H1 (cell line): Measurements from ENCODE around the gene ELP5. TPM values are rescaled to one million over a fixed set of nuclear protein-coding genes. Genes with fewer than 3 reads are reported as not detected.

Experiments
- CTCF ChIA-PET: fragments of 300-600 bp; sonication (Branson Sonifier 250); formaldehyde crosslinking; loops from one replicate; lab custom pipeline; 2021; ENCODE audit not compliant: partially characterized antibody; lab: Charles Lee
- POLR2A ChIA-PET: fragments of 300-600 bp; sonication (Branson Sonifier 250); formaldehyde crosslinking; loops from one replicate; lab custom pipeline; 2021; ENCODE audit warnings: inconsistent platforms; ENCODE audit not compliant: partially characterized antibody; lab: Charles Lee
- DNase-seq, 2 experiments: peaks; one replicate each; pipeline versions ENCODE4 v3.0.0 to v3.0.0-alpha.2; 2010 to 2022; ENCODE audit warnings: low spot score in 2 of 2, low read depth in 1 of 2, mixed read lengths in 1 of 2
- FAIRE-seq: peaks from 2 replicates; lab custom pipeline; 2011; peaks lifted over from hg19 to GRCh38; lab: Jason Lieb, UNC
- H2AFZ ChIP-seq: 2 replicates; pipeline ENCODE4 v1.8.1; 2012; ENCODE audit warnings: low read length, inconsistent platforms
- H2AK5ac ChIP-seq: 2 replicates; pipeline ENCODE4 v1.6.1; 2013; ENCODE audit warnings: low read depth, low read length
- H2BK120ac ChIP-seq: replicated peaks from 2 replicates; pipeline ENCODE3; 2013; ENCODE audit warnings: low read depth, low read length, inconsistent platforms
- H2BK12ac ChIP-seq: 2 replicates; pipeline ENCODE4 v1.6.1; 2013; ENCODE audit warnings: low read depth, low read length
- H2BK15ac ChIP-seq: 2 replicates; pipeline ENCODE4 v1.6.1; 2013; ENCODE audit warnings: low read length
- H2BK20ac ChIP-seq: 2 replicates; pipeline ENCODE4 v1.6.1; 2013; ENCODE audit warnings: low read length
- H2BK5ac ChIP-seq: 2 replicates; pipeline ENCODE4 v1.6.1; 2013; ENCODE audit warnings: low read depth, low read length
- H3K14ac ChIP-seq: 2 replicates; pipeline ENCODE4 v1.6.1; 2013; ENCODE audit warnings: inconsistent platforms; ENCODE audit not compliant: insufficient read length
- H3K18ac ChIP-seq: 2 replicates; pipeline ENCODE4 v1.6.1; 2013; ENCODE audit warnings: low read length; ENCODE audit errors: extremely low read depth
- H3K23ac ChIP-seq: 2 replicates; pipeline ENCODE4 v1.6.1; 2013; ENCODE audit warnings: inconsistent platforms; ENCODE audit not compliant: insufficient read length
- H3K23me2 ChIP-seq: 2 replicates; pipeline ENCODE4 v1.6.1; 2013; ENCODE audit warnings: low read depth, low read length
- H3K27ac ChIP-seq: 2 replicates; pipeline ENCODE4 v1.6.1; 2011; ENCODE audit warnings: low read depth, low read length, inconsistent platforms
- H3K27me3 ChIP-seq, 4 experiments: replicated peaks in 1 of 4; 1 replicate in 1 of 4; 2 replicates in 3 of 4; pipeline versions ENCODE4 v1.6.1 to v1.8.1; 2011 to 2013; ENCODE audit warnings: low read length in 3 of 4, mild to moderate bottlenecking in 3 of 4, inconsistent platforms in 2 of 4, mixed read lengths in 2 of 4, moderate library complexity in 1 of 4; ENCODE audit not compliant: control insufficient read depth in 3 of 4, insufficient read depth in 3 of 4; ENCODE audit errors: extremely low read depth in 1 of 4
- H3K36me3 ChIP-seq, 4 experiments: 2 replicates each; pipeline versions ENCODE4 v1.6.1 to v1.8.1; 2011 to 2013; ENCODE audit warnings: mild to moderate bottlenecking in 4 of 4, low read length in 3 of 4, moderate library complexity in 2 of 4, control low read depth in 1 of 4, inconsistent platforms in 1 of 4; ENCODE audit not compliant: insufficient read depth in 4 of 4, control insufficient read depth in 2 of 4
- H3K4ac ChIP-seq: replicated peaks from 2 replicates; pipeline ENCODE3; 2013; ENCODE audit warnings: low read length, low read depth, mixed read lengths, inconsistent platforms; ENCODE audit not compliant: insufficient read length
- H3K4me1 ChIP-seq, 4 experiments: replicated peaks in 1 of 4; 1 replicate in 1 of 4; 2 replicates in 3 of 4; pipeline versions ENCODE4 v1.6.1 to v1.8.1; 2011 to 2013; ENCODE audit warnings: low read length in 3 of 4, inconsistent platforms in 2 of 4, mixed read lengths in 1 of 4; ENCODE audit not compliant: insufficient read depth in 4 of 4, control insufficient read depth in 3 of 4
- H3K4me2 ChIP-seq, 2 experiments: 2 replicates each; pipeline versions ENCODE4 v1.6.1 to v1.8.1; 2011 to 2013; ENCODE audit warnings: low read depth in 2 of 2, low read length in 2 of 2, control low read depth in 1 of 2, inconsistent platforms in 1 of 2, mild to moderate bottlenecking in 1 of 2; ENCODE audit not compliant: insufficient read depth in 1 of 2
- H3K4me3 ChIP-seq, 4 experiments: fragments of 200-600, 300-600 bp in 1 of 4; sonication (generic), shearing (Covaris generic), sonication (Bioruptor Twin) in 1 of 4; 2 replicates each; pipeline versions ENCODE4 v1.5.1 to v1.8.1; 2011 to 2016; ENCODE audit warnings: low read length in 4 of 4, low read depth in 3 of 4, control low read depth in 2 of 4, inconsistent platforms in 2 of 4, mild to moderate bottlenecking in 2 of 4, mixed read lengths in 1 of 4, moderate library complexity in 1 of 4; ENCODE audit not compliant: insufficient read depth in 2 of 4; ENCODE audit errors: extremely low read depth in 1 of 4
- H3K56ac ChIP-seq: replicated peaks from 2 replicates; pipeline ENCODE3; 2013; ENCODE audit warnings: low read depth, mild to moderate bottlenecking, mixed read lengths, low read length, inconsistent platforms; ENCODE audit not compliant: insufficient read length
- H3K79me1 ChIP-seq: 2 replicates; pipeline ENCODE4 v1.6.1; 2013; ENCODE audit warnings: low read depth, low read length, control low read depth
- H3K79me2 ChIP-seq, 2 experiments: 2 replicates each; pipeline versions ENCODE4 v1.6.1 to v1.8.1; 2012 to 2013; ENCODE audit warnings: low read length in 2 of 2, mild to moderate bottlenecking in 2 of 2, inconsistent platforms in 1 of 2; ENCODE audit not compliant: insufficient read depth in 2 of 2, control insufficient read depth in 1 of 2
- H3K9ac ChIP-seq, 4 experiments: replicated peaks in 1 of 4; 1 replicate in 1 of 4; 2 replicates in 3 of 4; pipeline versions ENCODE4 v1.6.1 to v1.8.1; 2011 to 2013; ENCODE audit warnings: low read depth in 3 of 4, low read length in 3 of 4, control low read depth in 2 of 4, mild to moderate bottlenecking in 2 of 4, moderate library complexity in 2 of 4, inconsistent platforms in 1 of 4; ENCODE audit errors: extremely low read depth in 1 of 4
- H3K9me3 ChIP-seq, 2 experiments: 2 replicates each; pipeline versions ENCODE4 v1.6.1 to v1.8.1; 2012 to 2013; ENCODE audit warnings: mild to moderate bottlenecking in 2 of 2, moderate library complexity in 2 of 2, control low read depth in 1 of 2, inconsistent platforms in 1 of 2, low read depth in 1 of 2, low read length in 1 of 2, mixed read lengths in 1 of 2; ENCODE audit not compliant: insufficient read depth in 2 of 2
- H4K20me1 ChIP-seq, 2 experiments: replicated peaks in 1 of 2; 2 replicates each; pipeline versions ENCODE3 to v1.8.1; 2011 to 2013; ENCODE audit warnings: inconsistent platforms in 2 of 2, low read length in 2 of 2, mild to moderate bottlenecking in 1 of 2; ENCODE audit not compliant: insufficient read depth in 2 of 2, control insufficient read depth in 1 of 2
- H4K5ac ChIP-seq: 2 replicates; pipeline ENCODE4 v1.6.1; 2013; ENCODE audit warnings: low read length, low read depth, mixed read lengths, inconsistent platforms; ENCODE audit not compliant: insufficient read length
- H4K8ac ChIP-seq: 2 replicates; pipeline ENCODE4 v1.8.0; 2013; ENCODE audit warnings: mild to moderate bottlenecking, moderate library complexity, low read length, inconsistent platforms; ENCODE audit not compliant: insufficient read depth; ENCODE audit errors: extremely low read depth
- H4K91ac ChIP-seq: replicated peaks from 2 replicates; pipeline ENCODE3; 2013; ENCODE audit warnings: low read length, mixed read lengths, inconsistent platforms; ENCODE audit not compliant: insufficient read length
- CHD2 ChIP-seq: IDR thresholded peaks from 2 replicates; pipeline ENCODE4 v1.6.1; 2012; ENCODE audit warnings: low read length, improper control_type of control experiment
- EP300 ChIP-seq, 2 experiments: IDR thresholded peaks; 1 replicate in 1 of 2; 2 replicates in 1 of 2; pipeline ENCODE4 v1.6.1; 2011 to 2012; ENCODE audit warnings: low read depth in 2 of 2, low read length in 2 of 2, mild to moderate bottlenecking in 2 of 2, borderline replicate concordance in 1 of 2, inconsistent platforms in 1 of 2, moderate library complexity in 1 of 2
- FOSL1 ChIP-seq: IDR thresholded peaks from 2 replicates; pipeline ENCODE4 v1.6.1; 2011; ENCODE audit warnings: mild to moderate bottlenecking, low read depth, low read length, moderate library complexity; ENCODE audit not compliant: insufficient read depth
- MAX ChIP-seq: IDR thresholded peaks from 2 replicates; pipeline ENCODE4 v1.6.1; 2012; ENCODE audit warnings: inconsistent platforms
- RAD21 ChIP-seq, 2 experiments: IDR thresholded peaks in 1 of 2; conservative IDR thresholded peaks in 1 of 2; 2 replicates each; pipeline ENCODE4 v1.6.1; 2011; ENCODE audit warnings: low read depth in 2 of 2, low read length in 2 of 2, improper control_type of control experiment in 1 of 2, inconsistent platforms in 1 of 2, mild to moderate bottlenecking in 1 of 2, moderate library complexity in 1 of 2
- RXRA ChIP-seq: IDR thresholded peaks from 2 replicates; pipeline ENCODE4 v1.6.1; 2011; ENCODE audit warnings: low read depth, mild to moderate bottlenecking, low read length, moderate library complexity; ENCODE audit not compliant: insufficient read depth
- SIN3A ChIP-seq, 2 experiments: IDR thresholded peaks in 1 of 2; conservative IDR thresholded peaks in 1 of 2; 2 replicates each; pipeline ENCODE4 v1.6.1; 2011 to 2012; ENCODE audit warnings: low read length in 2 of 2, improper control_type of control experiment in 1 of 2, low read depth in 1 of 2, mild to moderate bottlenecking in 1 of 2
- SIX5 ChIP-seq: IDR thresholded peaks from 2 replicates; pipeline ENCODE4 v1.6.1; 2011; ENCODE audit warnings: mild to moderate bottlenecking, low read depth, low read length
- SRF ChIP-seq: IDR thresholded peaks from 2 replicates; pipeline ENCODE4 v1.6.1; 2011; ENCODE audit warnings: mild to moderate bottlenecking, low read depth, low read length, moderate library complexity
- SUZ12 ChIP-seq: fragments of 200-600 bp; sonication (generic); IDR thresholded peaks from 2 replicates; pipeline ENCODE4 v1.6.1; 2012; ENCODE audit warnings: mild to moderate bottlenecking, inconsistent platforms, low read length, moderate library complexity, mixed read lengths
- TEAD4 ChIP-seq: IDR thresholded peaks from 2 replicates; pipeline ENCODE4 v1.6.1; 2012; ENCODE audit warnings: low read depth, low read length, inconsistent platforms, mixed read lengths
- WGBS, 2 experiments: shearing (Covaris generic) in 1 of 2; methylation state at CpG; one replicate each; pipeline versions ENCODE4 v1.1.6 to v1.1.7; 2013 to 2015; ENCODE audit warnings: low lambda C conversion rate in 2 of 2, mixed read lengths in 2 of 2, inconsistent platforms in 1 of 2, low coverage in 1 of 2, missing lambda C conversion rate in 1 of 2; ENCODE audit not compliant: insufficient replicate concordance in 2 of 2, insufficient coverage in 1 of 2, insufficient read length in 1 of 2; ENCODE audit errors: extremely low coverage in 1 of 2, missing lambda C conversion rate in 1 of 2; 5-methylcytosine and 5-hydroxymethylcytosine counted together
- polyA plus RNA-seq, 7 experiments: library from polyadenylated mRNA; depleted of rRNA in 3 of 7; stranded (reverse) in 5 of 7; unstranded in 2 of 7; fragments of >200 nt in 5 of 7; fragments of 200-250 nt in 2 of 7; gene quantifications; 1 replicate in 5 of 7; 2 replicates in 1 of 7; 4 replicates in 1 of 7; pipeline versions ENCODE4 v1.2.1 to v1.2.3, GENCODE V29; 2011 to 2013; ENCODE audit warnings: missing spikeins in 2 of 7, mixed read lengths in 2 of 7
- total RNA-seq: library from RNA; stranded (reverse); fragmentation: NEBNext Ultra II Directional; extraction: Animal tissue kit (Norgen Biotek cat#: 25700); gene quantifications from 2 replicates; pipeline ENCODE4 v1.2.1, GENCODE V29; 2021

ELP5 gene
- total and polyA plus RNA-seq, 2 of the 8 experiments (the other 6 are each of a cell fraction or from before 2014, with no cell fraction given), result 75.4 to 107 TPM

- H2BK20ac ChIP-seq, result no peak overlapping the region
- H2AFZ ChIP-seq, result peak overlapping the region; percentile 24; the same call in 1 of the 2 replicates
- H3K23me2 ChIP-seq, result peaks cover 11% of the 10 kb centered on the region
- no peak overlapping the region for H3K14ac ChIP-seq
- peak overlapping the region; percentile 29; the same call in 1 of the 2 replicates for H2BK15ac ChIP-seq
- peaks cover 0 to 6% (median 0%) of the 10 kb centered on the region in 4 experiments; a peak in 2 of 8 replicates for H3K36me3 ChIP-seq
- H2BK120ac ChIP-seq, result no peak overlapping the region
- DNase-seq (peak; percentile 87 to 97), FAIRE-seq (peak; percentile 97)
- H3K23ac ChIP-seq, result no peak overlapping the region
- H3K27ac ChIP-seq, result no peak overlapping the region
- H3K18ac ChIP-seq, result peak overlapping the region; percentile 75
- H3K4ac ChIP-seq, result no peak overlapping the region
- no peaks in the 10 kb centered on the region for H3K79me2 ChIP-seq
- H3K4me1 ChIP-seq, result peaks cover 0 to 20% (median 8%) of the 10 kb centered on the region in 4 experiments; a peak in 5 of 7 replicates
- no peaks in the 10 kb centered on the region for H3K79me1 ChIP-seq
- peak overlapping the region; percentile 14 to 77 (median 61); a peak in 7 of 8 replicates for H3K4me3 ChIP-seq
- peak overlapping the region in 2 of 4 experiments; percentile 49 to 59; a peak in 4 of 7 replicates for H3K9ac ChIP-seq
- peak overlapping the region; percentile 18; the same call in 1 of the 2 replicates for H2BK5ac ChIP-seq
- POLR2A ChIA-PET, result interaction anchor here (0.7 to 7.7 kb wide), 19 partner anchors 10 to 303 kb away, joined by 3 to 94 read pairs (median 5); partner anchors contain the start of genes ACADVL, CLDN7, DLG4 and GABARAP
- peaks cover 0 to 13% (median 7%) of the 10 kb centered on the region in 4 experiments; a peak in 6 of 7 replicates for H3K27me3 ChIP-seq
- no peak overlapping the region for H2AK5ac ChIP-seq
- H3K9me3 ChIP-seq, result no peaks in the 10 kb centered on the region
- no peak overlapping the region for H4K5ac ChIP-seq
- peak overlapping the region; percentile 45 to 99 for H3K4me2 ChIP-seq
- no peak overlapping the region for H3K56ac ChIP-seq
- H4K20me1 ChIP-seq, result peaks cover 0 to 7% of the 10 kb centered on the region in 2 experiments
- WGBS, 2 experiments, result 2% methylated on average over 29 of the region's 29 CpGs; no CpG with 5 or more reads in 1 of the 2 experiments
- H4K91ac ChIP-seq, result no peak overlapping the region
- no peak overlapping the region for H2BK12ac ChIP-seq
- no peak overlapping the region for H4K8ac ChIP-seq
- CTCF ChIA-PET, result interaction anchor here (0.6 to 4.8 kb wide), 26 partner anchors 10 to 280 kb away, joined by 3 to 46 read pairs (median 4); partner anchors contain the start of genes ACAP1, CLDN7, GABARAP and GPS2
- TF ChIP-seq SUZ12 (no peak), MAX (peak; percentile 67), CHD2 (peak; percentile 61; the same call in 1 of the 2 replicates), TEAD4 (peak; percentile 78), EP300 (IDR thresholded peaks at IDR 0.05; ENCODE audit: borderline replicate concordance in 1 of 2, low read depth in 2 of 2, low read length in 2 of 2) (peak in 1 of 2 experiments; percentile 10; a peak in 1 of 3 replicates), SIX5 (no peak), SIN3A (conservative IDR thresholded peaks at IDR 0.05 in 1 of 2, IDR thresholded peaks at IDR 0.05 in 1 of 2; ENCODE audit: low read depth in 1 of 2, low read length in 2 of 2) (peak; percentile 63 to 86; a peak in 3 of 4 replicates), RXRA (no peak), SRF (no peak), FOSL1 (no peak), RAD21 (IDR thresholded peaks at IDR 0.05 in 1 of 2, conservative IDR thresholded peaks at IDR 0.05 in 1 of 2; ENCODE audit: low read depth in 2 of 2, low read length in 2 of 2) (peak; percentile 95 to 96)
Observed at GRCh38 chr17:7280519-7281073, 28.6 kb downstream of the ELP5 start.
